Measurements from ENCODE around the gene MLPH.

The MLPH gene

DNA sequence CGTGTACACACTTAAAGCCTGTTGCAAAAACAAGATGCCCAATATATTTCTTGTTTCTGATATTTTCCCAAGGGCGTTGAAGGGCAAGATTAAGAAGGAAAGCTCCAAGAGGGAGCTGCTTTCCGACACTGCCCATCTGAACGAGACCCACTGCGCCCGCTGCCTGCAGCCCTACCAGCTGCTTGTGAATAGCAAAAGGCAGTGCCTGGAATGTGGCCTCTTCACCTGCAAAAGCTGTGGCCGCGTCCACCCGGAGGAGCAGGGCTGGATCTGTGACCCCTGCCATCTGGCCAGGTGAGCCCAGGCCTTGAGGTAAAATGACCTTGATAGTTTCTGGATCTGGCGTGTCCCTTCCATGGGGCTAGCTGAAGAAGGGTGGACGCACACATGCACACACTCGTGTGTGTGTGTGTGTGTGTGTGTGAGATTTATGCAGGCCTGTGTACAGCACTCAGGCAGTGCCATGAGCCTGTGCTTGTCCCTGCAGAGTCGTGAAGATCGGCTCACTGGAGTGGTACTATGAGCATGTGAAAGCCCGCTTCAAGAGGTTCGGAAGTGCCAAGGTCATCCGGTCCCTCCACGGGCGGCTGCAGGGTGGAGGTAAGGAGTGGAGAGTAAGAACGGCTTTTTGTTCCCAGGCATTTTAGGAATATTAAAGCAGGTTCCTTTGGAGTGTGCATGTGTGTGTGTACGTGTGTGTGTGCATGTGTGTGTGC is 23.6 kb downstream of the MLPH start:
- Histone ChIP-seq H3K4me3 (ENCODE audit: low read length in 2 of 2) (no peak overlapping the region), H3K9ac (ENCODE audit: low read length in 2 of 2) (no peak overlapping the region), H3K4me1 (ENCODE audit: control insufficient read depth, insufficient read depth, low read length) (peaks cover 24% of the 10 kb centered on the region), H3K36me3 (ENCODE audit: control insufficient read depth in 2 of 2, insufficient read depth in 2 of 2, low read length in 2 of 2) (no peaks in the 10 kb centered on the region), H3K27ac (ENCODE audit: low read length) (no peak overlapping the region), H3K9me3 (ENCODE audit: control insufficient read depth in 2 of 2, low read length in 2 of 2) (no peaks in the 10 kb centered on the region), H3K27me3 (ENCODE audit: control insufficient read depth in 1 of 2, insufficient read depth in 2 of 2, low read length in 2 of 2) (no peaks in the 10 kb centered on the region)

DNA sequence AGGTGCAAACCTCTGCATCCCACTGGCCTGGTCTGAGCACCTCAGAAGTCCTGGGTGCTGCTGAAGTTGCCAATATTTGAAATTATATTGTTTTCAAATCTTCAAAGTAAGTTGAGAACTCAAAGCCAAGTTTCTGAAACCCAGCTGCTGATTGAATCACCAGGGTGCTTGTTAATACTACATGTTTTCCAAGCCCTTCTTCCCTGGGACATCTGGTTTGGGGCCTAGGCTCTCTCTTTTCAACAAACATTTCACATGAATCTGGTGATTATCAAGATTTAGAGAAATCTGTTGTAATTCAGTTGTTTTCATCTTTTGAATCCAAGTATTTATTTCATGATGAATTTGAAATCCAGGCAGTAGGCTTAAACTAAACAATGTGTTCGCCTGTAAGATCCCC is 24.4 kb downstream of the MLPH start:
- no peaks in the 10 kb centered on the region for H3K9me3 ChIP-seq (ENCODE audit: control insufficient read depth in 2 of 2, low read length in 2 of 2)
- H3K9ac ChIP-seq (ENCODE audit: low read length in 2 of 2): no peak overlapping the region
- no peaks in the 10 kb centered on the region for H3K27me3 ChIP-seq (ENCODE audit: control insufficient read depth in 1 of 2, insufficient read depth in 2 of 2, low read length in 2 of 2)
- peaks cover 24% of the 10 kb centered on the region for H3K4me1 ChIP-seq (ENCODE audit: control insufficient read depth, insufficient read depth, low read length)
- no peak overlapping the region for H3K4me3 ChIP-seq (ENCODE audit: low read length in 2 of 2)
- no peak overlapping the region for H3K27ac ChIP-seq (ENCODE audit: low read length)
- H3K36me3 ChIP-seq (ENCODE audit: control insufficient read depth in 2 of 2, insufficient read depth in 2 of 2, low read length in 2 of 2): no peaks in the 10 kb centered on the region

- H3K4me3 ChIP-seq (ENCODE audit: low read length in 2 of 2): no peak overlapping the region
- no peak overlapping the region for H3K9ac ChIP-seq (ENCODE audit: low read length in 2 of 2)
- no peaks in the 10 kb centered on the region for H3K27me3 ChIP-seq (ENCODE audit: control insufficient read depth in 1 of 2, insufficient read depth in 2 of 2, low read length in 2 of 2)
- no peaks in the 10 kb centered on the region for H3K36me3 ChIP-seq (ENCODE audit: control insufficient read depth in 2 of 2, insufficient read depth in 2 of 2, low read length in 2 of 2)
- H3K4me1 ChIP-seq (ENCODE audit: control insufficient read depth, insufficient read depth, low read length): peaks cover 24% of the 10 kb centered on the region
- H3K9me3 ChIP-seq (ENCODE audit: control insufficient read depth in 2 of 2, low read length in 2 of 2): no peaks in the 10 kb centered on the region
- no peak overlapping the region for H3K27ac ChIP-seq (ENCODE audit: low read length)
These were observed 24.9 kb downstream of the MLPH start for GRCh38 chr2:237511885-237512405.

DNA sequence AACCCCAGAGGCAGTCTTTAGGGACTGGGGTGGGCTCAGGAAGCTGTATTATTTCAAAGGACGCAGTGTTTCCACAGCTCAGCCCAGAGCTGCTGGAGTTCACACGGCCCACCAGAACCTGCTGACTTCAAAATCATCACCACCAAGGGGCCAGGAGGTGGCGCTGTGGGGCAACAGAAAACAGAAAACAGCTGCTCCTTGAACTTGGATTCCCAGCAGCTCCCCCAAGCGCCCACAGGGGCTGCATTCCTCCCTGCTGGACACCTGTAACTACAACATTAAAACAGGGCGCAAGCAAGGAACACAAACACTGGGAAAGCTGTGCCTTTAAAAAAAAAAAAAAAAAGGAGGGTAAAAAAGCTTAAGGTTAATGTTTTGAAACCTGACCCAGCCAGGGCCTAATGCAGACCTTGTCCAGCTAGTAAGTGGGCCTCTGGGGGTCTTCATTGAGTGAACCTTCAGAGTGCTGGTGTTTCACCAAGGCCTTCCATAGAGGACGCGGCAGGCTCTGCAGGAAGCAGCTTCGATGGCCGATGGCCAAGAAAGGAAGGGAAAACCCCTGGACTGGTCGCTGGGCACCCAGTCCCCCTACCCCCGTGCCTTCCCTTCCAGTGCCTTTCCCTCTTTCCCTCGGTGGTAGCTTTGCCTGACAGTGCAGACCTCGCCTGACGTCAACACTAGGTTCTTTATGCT is 25.9 kb downstream of the MLPH start:
- Histone ChIP-seq H3K4me1 (ENCODE audit: control insufficient read depth, insufficient read depth, low read length) (peaks cover 24% of the 10 kb centered on the region), H3K27ac (ENCODE audit: low read length) (no peak overlapping the region), H3K9ac (ENCODE audit: low read length in 2 of 2) (no peak overlapping the region), H3K9me3 (ENCODE audit: control insufficient read depth in 2 of 2, low read length in 2 of 2) (no peaks in the 10 kb centered on the region), H3K36me3 (ENCODE audit: control insufficient read depth in 2 of 2, insufficient read depth in 2 of 2, low read length in 2 of 2) (no peaks in the 10 kb centered on the region), H3K4me3 (ENCODE audit: low read length in 2 of 2) (no peak overlapping the region), H3K27me3 (ENCODE audit: control insufficient read depth in 1 of 2, insufficient read depth in 2 of 2, low read length in 2 of 2) (no peaks in the 10 kb centered on the region)

GRCh38 chr2:237513693-237514092 is 26.6 kb downstream of the MLPH start:
- Histone ChIP-seq H3K4me3 (ENCODE audit: low read length in 2 of 2) (no peak overlapping the region), H3K9me3 (ENCODE audit: control insufficient read depth in 2 of 2, low read length in 2 of 2) (no peaks in the 10 kb centered on the region), H3K27me3 (ENCODE audit: control insufficient read depth in 1 of 2, insufficient read depth in 2 of 2, low read length in 2 of 2) (no peaks in the 10 kb centered on the region), H3K9ac (ENCODE audit: low read length in 2 of 2) (peak overlapping the region in 1 of 2 donors; percentile 1), H3K36me3 (ENCODE audit: control insufficient read depth in 2 of 2, insufficient read depth in 2 of 2, low read length in 2 of 2) (no peaks in the 10 kb centered on the region), H3K4me1 (ENCODE audit: control insufficient read depth, insufficient read depth, low read length) (peaks cover 24% of the 10 kb centered on the region), H3K27ac (ENCODE audit: low read length) (no peak overlapping the region)

- H3K36me3 ChIP-seq (ENCODE audit: control insufficient read depth in 2 of 2, insufficient read depth in 2 of 2, low read length in 2 of 2): no peaks in the 10 kb centered on the region
- no peak overlapping the region for H3K9ac ChIP-seq (ENCODE audit: low read length in 2 of 2)
- peaks cover 24% of the 10 kb centered on the region for H3K4me1 ChIP-seq (ENCODE audit: control insufficient read depth, insufficient read depth, low read length)
- H3K27me3 ChIP-seq (ENCODE audit: control insufficient read depth in 1 of 2, insufficient read depth in 2 of 2, low read length in 2 of 2): no peaks in the 10 kb centered on the region
- H3K9me3 ChIP-seq (ENCODE audit: control insufficient read depth in 2 of 2, low read length in 2 of 2): no peaks in the 10 kb centered on the region
- H3K27ac ChIP-seq (ENCODE audit: low read length): no peak overlapping the region
- H3K4me3 ChIP-seq (ENCODE audit: low read length in 2 of 2): no peak overlapping the region
These were observed 27.6 kb downstream of the MLPH start for GRCh38 chr2:237514474-237515130.

- no peak overlapping the region for H3K27ac ChIP-seq (ENCODE audit: low read length)
- H3K36me3 ChIP-seq (ENCODE audit: control insufficient read depth in 2 of 2, insufficient read depth in 2 of 2, low read length in 2 of 2): no peaks in the 10 kb centered on the region
- H3K9me3 ChIP-seq (ENCODE audit: control insufficient read depth in 2 of 2, low read length in 2 of 2): no peaks in the 10 kb centered on the region
- peaks cover 24% of the 10 kb centered on the region for H3K4me1 ChIP-seq (ENCODE audit: control insufficient read depth, insufficient read depth, low read length)
- H3K9ac ChIP-seq (ENCODE audit: low read length in 2 of 2): no peak overlapping the region
- no peaks in the 10 kb centered on the region for H3K27me3 ChIP-seq (ENCODE audit: control insufficient read depth in 1 of 2, insufficient read depth in 2 of 2, low read length in 2 of 2)
- no peak overlapping the region for H3K4me3 ChIP-seq (ENCODE audit: low read length in 2 of 2)
These were observed 28.1 kb downstream of the MLPH start for GRCh38 chr2:237515166-237515565.

DNA sequence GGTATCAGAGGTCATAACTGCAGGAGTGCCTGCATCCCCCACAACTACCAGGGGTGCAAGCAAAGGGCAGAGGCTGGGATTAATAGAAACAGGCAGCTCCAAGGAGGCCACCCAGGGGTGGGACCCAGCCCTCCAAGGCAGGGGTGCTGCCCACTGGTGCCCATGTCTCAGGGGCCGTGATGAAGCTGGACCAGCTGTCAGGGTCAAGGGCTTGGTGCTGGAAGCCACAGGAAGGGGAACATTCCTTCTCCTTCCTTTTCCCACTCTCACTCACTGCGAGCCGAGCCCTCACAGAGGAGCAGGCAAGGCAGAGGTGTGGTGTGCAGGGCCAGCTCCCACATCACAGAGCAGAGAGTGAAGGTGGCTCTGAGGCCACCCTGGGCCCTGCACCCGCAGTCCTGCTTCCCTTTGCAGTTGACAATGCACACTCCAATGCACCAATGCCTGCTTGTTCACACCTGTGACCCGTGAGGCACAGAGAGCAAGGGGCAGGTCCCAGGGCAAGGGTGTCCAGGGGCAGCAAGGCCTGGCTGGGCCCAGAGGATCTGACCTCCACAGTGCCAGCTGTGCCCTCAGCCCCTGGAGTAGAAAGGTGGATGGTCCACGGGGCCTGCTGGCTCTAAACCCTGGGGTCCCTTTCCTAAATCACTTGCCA is 28.7 kb downstream of the MLPH start:
- no peaks in the 10 kb centered on the region for H3K27me3 ChIP-seq (ENCODE audit: control insufficient read depth in 1 of 2, insufficient read depth in 2 of 2, low read length in 2 of 2)
- peaks cover 22% of the 10 kb centered on the region for H3K4me1 ChIP-seq (ENCODE audit: control insufficient read depth, insufficient read depth, low read length)
- no peak overlapping the region for H3K27ac ChIP-seq (ENCODE audit: low read length)
- H3K4me3 ChIP-seq (ENCODE audit: low read length in 2 of 2): no peak overlapping the region
- H3K9me3 ChIP-seq (ENCODE audit: control insufficient read depth in 2 of 2, low read length in 2 of 2): no peaks in the 10 kb centered on the region
- no peak overlapping the region for H3K9ac ChIP-seq (ENCODE audit: low read length in 2 of 2)
- no peaks in the 10 kb centered on the region for H3K36me3 ChIP-seq (ENCODE audit: control insufficient read depth in 2 of 2, insufficient read depth in 2 of 2, low read length in 2 of 2)

GRCh38 chr2:237517163-237517562 is 30.1 kb downstream of the MLPH start:
- H3K4me3 ChIP-seq (ENCODE audit: low read length in 2 of 2): no peak overlapping the region
- no peak overlapping the region for H3K9ac ChIP-seq (ENCODE audit: low read length in 2 of 2)
- peaks cover 19% of the 10 kb centered on the region for H3K4me1 ChIP-seq (ENCODE audit: control insufficient read depth, insufficient read depth, low read length)
- H3K27ac ChIP-seq (ENCODE audit: low read length): no peak overlapping the region
- H3K36me3 ChIP-seq (ENCODE audit: control insufficient read depth in 2 of 2, insufficient read depth in 2 of 2, low read length in 2 of 2): no peaks in the 10 kb centered on the region
- H3K9me3 ChIP-seq (ENCODE audit: control insufficient read depth in 2 of 2, low read length in 2 of 2): no peaks in the 10 kb centered on the region
- no peaks in the 10 kb centered on the region for H3K27me3 ChIP-seq (ENCODE audit: control insufficient read depth in 1 of 2, insufficient read depth in 2 of 2, low read length in 2 of 2)

- H3K36me3 ChIP-seq (ENCODE audit: control insufficient read depth in 2 of 2, insufficient read depth in 2 of 2, low read length in 2 of 2): no peaks in the 10 kb centered on the region
- H3K9ac ChIP-seq (ENCODE audit: low read length in 2 of 2): no peak overlapping the region
- H3K27ac ChIP-seq (ENCODE audit: low read length): no peak overlapping the region
- peaks cover 15% of the 10 kb centered on the region for H3K4me1 ChIP-seq (ENCODE audit: control insufficient read depth, insufficient read depth, low read length)
- no peaks in the 10 kb centered on the region for H3K9me3 ChIP-seq (ENCODE audit: control insufficient read depth in 2 of 2, low read length in 2 of 2)
- no peak overlapping the region for H3K4me3 ChIP-seq (ENCODE audit: low read length in 2 of 2)
- H3K27me3 ChIP-seq (ENCODE audit: control insufficient read depth in 1 of 2, insufficient read depth in 2 of 2, low read length in 2 of 2): no peaks in the 10 kb centered on the region
These were observed 30.9 kb downstream of the MLPH start for GRCh38 chr2:237517990-237518389.
